Glomerular visceral epithelial cell (primary cell): Measurements from ENCODE around the gene AQP9.
"Not testable (repeated sequence)": the region's sequence is repeated elsewhere in the genome, so short reads cannot be mapped to it uniquely, and the experiment has no call there.

ENCODE experiments used
- DNase-seq: peaks from one replicate; pipeline ENCODE4 v3.0.0-alpha.2; 2016; ENCODE audit errors: extremely low spot score

Gene AQP9

GRCh38 chr15:58138106-58138505, at the start of gene AQP9:
Gene AQP9, plus strand, starts transcription at chr15:58138381. Its CDS starts 185 bp downstream, at chr15:58138566.
- DNase-seq = no peak

- no peak for DNase-seq
Measured at GRCh38 chr15:58095415-58095814, 42.8 kb upstream of the AQP9 start.

GRCh38 chr15:58096529-58097084, 41.6 kb upstream of the AQP9 start:
- no peak for DNase-seq

GRCh38 chr15:58103482-58103881, 34.7 kb upstream of the AQP9 start:
- DNase-seq = no peak

- no peak for DNase-seq
Measured at GRCh38 chr15:58108117-58108516, 30.1 kb upstream of the AQP9 start.

- DNase-seq = no peak
Measured at GRCh38 chr15:58109419-58109818, 28.8 kb upstream of the AQP9 start.

- DNase-seq = no peak
Measured at GRCh38 chr15:58110999-58111717, 27.0 kb upstream of the AQP9 start.

GRCh38 chr15:58111718-58112104, 26.5 kb upstream of the AQP9 start:
- no peak for DNase-seq

GRCh38 chr15:58113358-58113757, 24.8 kb upstream of the AQP9 start:
- DNase-seq = not testable (repeated sequence)

- no peak for DNase-seq
Measured at GRCh38 chr15:58114388-58114787, 23.8 kb upstream of the AQP9 start.

GRCh38 chr15:58114812-58115211, 23.4 kb upstream of the AQP9 start:
- no peak for DNase-seq

GRCh38 chr15:58115692-58116091, 22.5 kb upstream of the AQP9 start:
- peak; percentile 1 for DNase-seq

GRCh38 chr15:58117619-58118018, 20.6 kb upstream of the AQP9 start:
- no peak for DNase-seq

GRCh38 chr15:58118272-58118671, 19.9 kb upstream of the AQP9 start:
- DNase-seq = no peak

- DNase-seq = no peak
Measured at GRCh38 chr15:58119016-58119415, 19.2 kb upstream of the AQP9 start.

- no peak for DNase-seq
Measured at GRCh38 chr15:58124585-58124984, 13.6 kb upstream of the AQP9 start.

GRCh38 chr15:58125333-58125732, 12.8 kb upstream of the AQP9 start:
- DNase-seq = no peak

GRCh38 chr15:58134886-58135285, 3.3 kb upstream of the AQP9 start:
- DNase-seq = no peak

- DNase-seq = no peak
Measured at GRCh38 chr15:58135511-58136174, 2.5 kb upstream of the AQP9 start.

GRCh38 chr15:58136731-58137130, 1.4 kb upstream of the AQP9 start:
- no peak for DNase-seq

- DNase-seq = no peak
Measured at GRCh38 chr15:58137686-58138085, 495 bp upstream of the AQP9 start.

- DNase-seq = no peak
Measured at GRCh38 chr15:58139276-58139988, 1.3 kb downstream of the AQP9 start.
